ENCODE data around the gene RHBDL2.
"Not testable (repeated sequence)": the region's sequence is repeated elsewhere in the genome, so short reads cannot be mapped to it uniquely, and the experiment has no call there.

Gene RHBDL2, protein sequence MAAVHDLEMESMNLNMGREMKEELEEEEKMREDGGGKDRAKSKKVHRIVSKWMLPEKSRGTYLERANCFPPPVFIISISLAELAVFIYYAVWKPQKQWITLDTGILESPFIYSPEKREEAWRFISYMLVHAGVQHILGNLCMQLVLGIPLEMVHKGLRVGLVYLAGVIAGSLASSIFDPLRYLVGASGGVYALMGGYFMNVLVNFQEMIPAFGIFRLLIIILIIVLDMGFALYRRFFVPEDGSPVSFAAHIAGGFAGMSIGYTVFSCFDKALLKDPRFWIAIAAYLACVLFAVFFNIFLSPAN

GRCh38 chr1:38941527-38942019 lies at the start of gene RHBDL2:
RHBDL2 (minus strand) TSS chr1:38941830; CDS start chr1:38919212, 22,618 bp downstream.
- no peak for DNase-seq

- peak; percentile 97 for DNase-seq
These were observed 49.4 kb upstream of the RHBDL2 start, which contains the start of gene AKIRIN1 for GRCh38 chr1:38990738-38991637. AKIRIN1 (plus strand) TSS chr1:38991276; CDS start chr1:38991381, 105 bp downstream.

DNA sequence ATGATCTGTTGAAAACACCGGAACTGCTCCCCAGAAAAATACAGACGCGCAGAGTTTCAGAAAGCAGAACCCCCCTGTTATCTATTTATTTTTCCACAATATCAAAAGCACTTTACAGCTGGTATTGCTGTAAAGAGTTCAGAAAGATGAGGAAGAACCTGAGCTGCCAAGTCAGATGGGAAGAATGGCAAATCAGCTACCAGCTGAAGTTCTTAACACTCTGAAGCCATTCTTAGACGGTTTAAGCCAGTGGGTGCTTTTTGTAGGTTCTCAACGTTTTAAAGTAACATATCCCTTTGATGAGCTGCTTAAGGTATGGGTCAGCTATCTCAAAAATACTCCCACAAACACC lies 48.7 kb upstream of the RHBDL2 start:
- DNase-seq = no peak

- no peak for DNase-seq
These were observed 48.3 kb upstream of the RHBDL2 start for GRCh38 chr1:38989979-38990378.

GRCh38 chr1:38979380-38979779 lies 37.8 kb upstream of the RHBDL2 start:
- not testable (repeated sequence) for DNase-seq

DNA sequence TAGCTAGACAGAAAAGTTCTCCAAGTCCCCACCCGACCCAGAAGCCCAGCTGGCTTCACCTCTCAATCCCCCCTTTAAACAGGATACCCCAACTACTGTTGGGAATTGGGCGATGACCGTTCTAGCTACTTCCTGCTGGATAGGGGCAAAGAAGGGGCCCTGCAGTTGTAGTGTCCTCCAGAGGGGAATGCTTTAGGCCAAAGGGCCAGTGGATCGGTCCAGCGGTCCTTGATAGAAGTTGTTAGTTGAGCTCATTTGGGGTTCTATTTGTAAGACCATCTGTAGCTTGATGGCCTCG lies 36.6 kb upstream of the RHBDL2 start:
- not testable (repeated sequence) for DNase-seq

GRCh38 chr1:38977399-38978244 lies 36.0 kb upstream of the RHBDL2 start:
- peak; percentile 79 to 82 for DNase-seq

DNA sequence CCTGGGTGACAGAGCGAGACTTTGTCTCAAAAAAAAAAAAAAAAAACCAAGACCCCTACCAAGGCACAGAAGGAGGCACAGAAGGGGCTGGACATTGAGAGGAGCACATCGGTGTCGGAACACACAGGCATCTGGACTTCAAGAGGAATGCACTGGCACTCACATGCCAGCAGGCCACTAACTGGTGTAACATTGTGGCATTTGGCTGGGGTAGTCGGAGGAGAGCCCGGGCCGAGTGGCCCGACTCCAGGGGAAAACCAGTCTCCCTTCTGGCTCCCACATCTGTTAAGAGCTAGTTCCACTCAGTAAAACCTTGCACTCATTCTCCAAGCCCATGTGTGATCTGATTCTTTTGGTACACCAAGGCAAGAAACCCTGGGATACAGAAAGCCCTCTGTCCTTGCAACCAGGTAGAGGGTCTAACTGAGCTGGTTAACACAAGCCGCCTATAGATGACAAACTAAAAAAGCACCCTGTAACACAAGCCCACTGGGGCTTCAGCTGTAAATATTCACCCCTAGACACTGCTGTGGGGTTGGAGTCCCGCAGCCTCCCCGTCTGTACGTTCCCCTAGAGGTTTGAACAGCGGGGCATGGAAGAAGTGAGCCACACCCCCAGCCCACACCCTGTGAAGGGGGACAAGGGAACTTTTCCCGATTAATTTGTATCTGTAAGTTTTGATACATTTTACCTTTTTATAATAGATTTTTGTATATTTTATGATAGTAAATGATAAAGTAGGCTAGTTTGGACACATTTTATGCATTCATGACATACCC lies 32.2 kb upstream of the RHBDL2 start:
- no peak for DNase-seq

DNA sequence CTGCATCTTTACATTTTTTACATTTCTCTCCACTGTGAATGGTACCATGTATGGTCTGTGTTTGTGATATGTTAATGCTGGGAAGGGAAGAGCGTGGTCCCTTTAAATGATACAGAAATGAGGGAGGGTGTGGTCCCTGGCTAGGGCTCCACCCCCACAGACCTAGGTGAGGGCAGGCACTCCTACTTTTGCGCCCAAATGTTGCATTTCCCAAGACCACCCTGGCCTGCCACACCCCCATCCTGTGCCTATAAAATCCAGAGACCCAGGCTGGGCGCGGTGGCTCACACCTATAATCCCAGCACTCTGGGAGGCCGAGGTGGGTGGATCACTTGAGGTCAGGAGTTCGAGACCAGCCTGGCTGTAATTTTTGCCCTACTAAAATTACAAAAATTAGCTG lies 31.5 kb upstream of the RHBDL2 start:
- DNase-seq = not testable (repeated sequence)

GRCh38 chr1:38964140-38964548 lies 22.5 kb upstream of the RHBDL2 start:
- DNase-seq = peak; percentile 12 to 15

GRCh38 chr1:38962560-38962959 lies 20.9 kb upstream of the RHBDL2 start:
- DNase-seq = no peak

GRCh38 chr1:38962113-38962512 lies 20.5 kb upstream of the RHBDL2 start:
- no peak for DNase-seq

DNA sequence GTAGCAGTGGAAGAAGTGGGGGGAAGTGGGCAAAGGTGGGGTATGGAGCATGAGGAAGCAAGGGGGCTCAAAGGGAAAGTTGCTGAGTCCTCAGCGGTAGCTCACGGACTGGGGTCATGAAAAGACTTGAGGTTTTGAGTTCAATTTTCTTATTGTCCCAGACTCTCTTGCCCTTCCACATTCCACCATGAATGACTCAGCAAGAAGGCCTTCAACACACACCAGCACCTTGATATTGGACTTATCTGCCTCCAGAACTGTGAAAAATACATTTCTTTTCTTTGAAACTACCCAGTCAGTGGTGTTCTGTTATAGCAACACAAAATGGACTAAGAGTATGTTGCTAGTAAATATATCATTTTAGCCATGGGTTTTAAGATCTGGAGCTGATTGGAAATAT lies 17.3 kb upstream of the RHBDL2 start:
- DNase-seq = no peak

DNA sequence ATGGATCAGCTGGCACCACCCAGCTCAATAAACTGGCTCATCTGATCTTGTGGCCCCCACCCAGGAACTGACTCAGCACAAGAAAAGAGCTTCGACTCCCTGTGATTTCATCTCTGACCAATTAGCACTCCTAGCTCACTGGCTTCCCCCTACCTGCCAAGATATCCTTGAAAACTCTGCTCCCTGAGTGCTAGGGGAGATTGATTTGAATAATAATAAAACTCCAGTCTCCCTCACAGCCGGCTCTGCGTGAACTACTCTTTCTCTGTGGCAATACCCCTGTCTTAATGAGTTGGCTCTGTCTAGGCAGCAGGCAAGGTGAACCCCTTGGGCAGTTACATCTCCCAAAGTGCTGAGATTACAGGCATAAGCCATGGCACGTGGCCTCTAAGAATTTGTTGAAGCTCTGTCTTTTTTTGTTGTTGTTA lies 11.8 kb upstream of the RHBDL2 start:
- no peak for DNase-seq

- no peak for DNase-seq
These were observed 8.9 kb upstream of the RHBDL2 start for GRCh38 chr1:38950553-38950952.

GRCh38 chr1:38944547-38944946 lies 2.9 kb upstream of the RHBDL2 start:
- no peak for DNase-seq

GRCh38 chr1:38942664-38943428 lies 1.2 kb upstream of the RHBDL2 start:
- no peak for DNase-seq

GRCh38 chr1:38941093-38941492 lies 537 bp downstream of the RHBDL2 start:
- no peak for DNase-seq

DNA sequence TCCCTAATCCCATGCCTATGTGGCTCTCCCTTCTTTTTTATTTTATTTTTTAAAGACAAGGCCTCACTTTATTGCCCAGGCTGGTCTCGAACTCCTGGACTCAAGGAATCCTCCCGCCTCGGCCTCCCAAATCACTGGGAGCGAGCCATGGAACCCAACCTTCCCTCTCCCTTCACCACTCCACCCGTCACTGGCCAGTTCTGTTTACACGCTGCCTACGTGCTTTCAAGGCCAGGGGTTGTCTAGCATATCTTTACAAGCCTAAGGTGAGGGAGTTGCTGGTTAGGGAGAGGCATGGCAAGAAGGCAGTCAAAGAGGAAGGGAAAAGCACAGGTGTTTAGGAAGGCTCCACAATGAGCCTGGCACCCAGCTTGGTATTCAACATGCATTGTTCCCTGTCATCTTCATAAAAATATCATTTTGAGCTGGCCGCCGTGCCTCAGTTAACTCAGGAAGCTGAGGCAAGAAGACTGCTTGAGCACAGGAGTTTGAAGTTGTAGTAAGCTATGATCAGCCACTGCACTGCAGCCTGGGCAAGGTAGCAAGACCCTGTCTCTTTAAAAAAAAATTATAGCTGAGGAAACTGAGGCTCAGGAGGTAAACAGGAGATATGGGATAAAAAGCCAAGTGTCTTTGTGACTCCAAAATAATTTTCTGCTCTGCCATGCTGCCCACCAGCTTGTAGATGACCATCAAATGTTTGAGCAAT lies 1.1 kb downstream of the RHBDL2 start:
- DNase-seq = no peak

DNA sequence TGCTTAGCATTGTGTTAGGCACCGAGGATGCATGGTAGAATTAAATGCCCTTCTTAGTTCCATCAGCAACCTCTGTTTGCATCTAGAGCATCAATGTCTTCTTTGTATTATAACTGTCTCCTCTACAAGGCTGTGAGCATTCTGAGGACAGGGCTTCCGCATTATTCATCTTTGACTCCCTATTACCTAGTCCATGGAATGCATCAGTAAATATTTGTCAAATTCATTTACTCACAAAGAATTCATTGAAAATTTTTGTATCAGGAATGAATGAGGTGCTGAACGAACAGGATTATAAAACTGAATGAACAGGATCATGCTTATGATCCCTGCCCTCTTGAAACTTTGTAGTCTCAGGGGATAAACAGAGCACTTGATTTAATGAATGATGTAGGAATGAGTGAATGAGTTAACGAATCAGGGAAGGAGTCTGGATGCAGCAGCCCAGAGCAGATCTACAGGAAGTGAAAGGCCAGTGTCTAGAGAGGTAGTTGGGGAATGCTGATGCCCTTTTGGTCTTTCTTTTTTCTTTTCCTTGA lies 2.8 kb downstream of the RHBDL2 start:
- DNase-seq = no peak

Data from CD4-positive, alpha-beta T cell treated with Interleukin-4 for 1 hour (primary cell).